Body of pancreas (tissue), 4 donors: ENCODE results near the gene TFPI.
"Not testable (repeated sequence)": the region's sequence is repeated elsewhere in the genome, so short reads cannot be mapped to it uniquely, and the experiment has no call there.

Experiments
- CTCF ChIP-seq, 7 experiments: fragments of 450-650 bp in 4 of 7; fragments of 200-600 bp in 3 of 7; sonication (generic) in 3 of 7; IDR thresholded peaks; one replicate each; pipeline ENCODE4 v1.5.1; 2016 to 2019; ENCODE audit warnings: antibody characterized with exemption in 7 of 7
- POLR2A ChIP-seq, 3 donors: fragments of 450-650 bp; IDR thresholded peaks; one replicate each; pipeline ENCODE4 v1.6.1; 2016; ENCODE audit warnings: antibody characterized with exemption in 3 of 3, mild to moderate bottlenecking in 2 of 3

GRCh38 chr2:187517750-187518361 lies 36.4 kb downstream of the TFPI start:
- TF ChIP-seq CTCF, POLR2A (IDR thresholded peaks at IDR 0.05): not testable (repeated sequence)
